GM12878 (cell line): ENCODE measurements around the gene MBD5. TPM values are rescaled to one million over a fixed set of nuclear protein-coding genes. Genes with fewer than 3 reads are reported as not detected.
"Not testable (repeated sequence)": the region's sequence is repeated elsewhere in the genome, so short reads cannot be mapped to it uniquely, and the experiment has no call there.

Source experiments
- ATAC-seq: fragments of 200-7000 bp; cut with Tn5 transposase; 3 replicates; pipeline ENCODE4 v1.9.1; 2020; ENCODE audit warnings: mild to moderate bottlenecking, moderate library complexity
- BruUV-seq: library from RNA; stranded (reverse); fragments of 400-500 nt; replicated peaks from 2 replicates; lab custom pipeline; 2021; lab: Mats Ljungman, UMichigan
- CTCF ChIA-PET: fragments of 300-600 bp; sonication (Branson Sonifier 250); formaldehyde crosslinking; extraction: SDS; loops from one replicate; lab custom pipeline; 2021; ENCODE audit warnings: inconsistent platforms; lab: Yijun Ruan, JAX
- POLR2A ChIA-PET: fragments of 350-600 bp; formaldehyde crosslinking; extraction: SDS; loops from one replicate; lab custom pipeline; 2021; ENCODE audit warnings: inconsistent platforms; lab: Charles Lee
- RAD21 ChIA-PET: fragments of 300-600 bp; sonication (Branson Sonifier 250); formaldehyde crosslinking; loops from one replicate; lab custom pipeline; 2023; ENCODE audit warnings: antibody characterized with exemption; ENCODE audit not compliant: unreplicated experiment; lab: Charles Lee
- SMC1A ChIA-PET: fragments of 300-600 bp; sonication (Branson Sonifier 250); formaldehyde crosslinking; loops from one replicate; lab custom pipeline; 2023; ENCODE audit not compliant: unreplicated experiment, uncharacterized antibody; lab: Charles Lee
- DNase-seq: peaks from one replicate; pipeline ENCODE4 v3.0.0-alpha.2; 2011; ENCODE audit warnings: low read depth, low spot score
- FAIRE-seq: peaks from 3 replicates; lab custom pipeline; 2011; peaks lifted over from hg19 to GRCh38; lab: Jason Lieb, UNC
- H2AFZ ChIP-seq: 2 replicates; pipeline ENCODE4 v1.6.0; 2011; ENCODE audit warnings: low read depth, low read length, control low read depth; ENCODE audit not compliant: control insufficient read depth
- H3K27ac ChIP-seq: 2 replicates; pipeline ENCODE4 v1.5.1; 2011; ENCODE audit warnings: control low read depth; ENCODE audit not compliant: control insufficient read depth, insufficient read depth
- H3K27me3 ChIP-seq, 2 experiments: replicated peaks in 1 of 2; 2 replicates each; pipeline versions ENCODE4 v1.6.0 to v1.6.1; 2011; ENCODE audit warnings: low read length in 1 of 2; ENCODE audit not compliant: control insufficient read depth in 2 of 2, insufficient read depth in 2 of 2
- H3K36me3 ChIP-seq, 2 experiments: 2 replicates each; pipeline ENCODE4 v1.5.1; 2011; ENCODE audit warnings: low read length in 1 of 2; ENCODE audit not compliant: control insufficient read depth in 2 of 2, insufficient read depth in 2 of 2
- H3K4me1 ChIP-seq: 2 replicates; pipeline ENCODE4 v1.6.1; 2011; ENCODE audit warnings: mild to moderate bottlenecking, low read length, moderate library complexity, mixed read lengths; ENCODE audit not compliant: control insufficient read depth, insufficient read depth
- H3K4me2 ChIP-seq: 2 replicates; pipeline ENCODE4 v1.6.0; 2011; ENCODE audit warnings: control low read depth; ENCODE audit not compliant: control insufficient read depth, insufficient read depth
- H3K4me3 ChIP-seq: fragments of 200-600 bp; sonication (generic); 2 replicates; pipeline ENCODE4 v1.5.1; 2016
- H3K79me2 ChIP-seq: 2 replicates; pipeline ENCODE4 v1.6.0; 2011; ENCODE audit warnings: low read length; ENCODE audit not compliant: control insufficient read depth, insufficient read depth
- H3K9ac ChIP-seq: 2 replicates; pipeline ENCODE4 v1.8.0; 2011; ENCODE audit warnings: low read length, control low read depth, mixed read lengths; ENCODE audit not compliant: control insufficient read depth, insufficient read depth
- H3K9me3 ChIP-seq: replicated peaks from 3 replicates; pipeline ENCODE4 v1.5.1; 2011; ENCODE audit warnings: mild to moderate bottlenecking, low read length; ENCODE audit not compliant: control insufficient read depth, insufficient read depth
- H4K20me1 ChIP-seq: 2 replicates; pipeline ENCODE4 v1.6.0; 2011; ENCODE audit not compliant: control insufficient read depth, insufficient read depth
- FOXK2 ChIP-seq: fragments of 450-650 bp; IDR thresholded peaks from 2 replicates; pipeline ENCODE4 v1.6.1; 2017; ENCODE audit warnings: mild to moderate bottlenecking, moderate library complexity
- HDGF ChIP-seq: fragments of 450-650 bp; IDR thresholded peaks from 2 replicates; pipeline ENCODE4 v1.6.1; 2016; ENCODE audit warnings: antibody characterized with exemption
- JUND ChIP-seq: IDR thresholded peaks from 2 replicates; pipeline ENCODE4 v1.6.1; 2012; ENCODE audit warnings: low read depth, mild to moderate bottlenecking, low read length, improper control_type of control experiment, moderate library complexity
- MTA2 ChIP-seq: fragments of 450-650 bp; IDR thresholded peaks from 2 replicates; pipeline ENCODE4 v1.6.1; 2016; ENCODE audit warnings: low read depth, mild to moderate bottlenecking, moderate library complexity
- NFYA ChIP-seq: IDR thresholded peaks from 2 replicates; pipeline ENCODE4 v1.6.1; 2011; ENCODE audit warnings: low read depth, mild to moderate bottlenecking, low read length, improper control_type of control experiment, borderline replicate concordance
- NFYB ChIP-seq: IDR thresholded peaks from 2 replicates; pipeline ENCODE4 v1.6.1; 2011; ENCODE audit warnings: low read depth, mild to moderate bottlenecking, low read length, improper control_type of control experiment, moderate library complexity; ENCODE audit not compliant: insufficient read depth
- ZSCAN29 ChIP-seq: fragments of 450-650 bp; IDR thresholded peaks from 2 replicates; pipeline ENCODE4 v1.6.1; 2017; ENCODE audit warnings: mild to moderate bottlenecking, moderate library complexity
- WGBS: methylation state at CpG from one replicate; pipeline ENCODE4 v1.1.6; 2016; ENCODE audit warnings: low lambda C conversion rate; ENCODE audit not compliant: insufficient replicate concordance, insufficient coverage; ENCODE audit errors: missing lambda C conversion rate; 5-methylcytosine and 5-hydroxymethylcytosine counted together
- in situ Hi-C: fragments of 300-500 bp; cut with MboI; formaldehyde crosslinking; loops from 9 replicates; pipeline ENCODE4 v1.14.3; 2018; ENCODE audit warnings: mixed read lengths
- intact Hi-C: fragments of 100-400 bp; cut with micrococcal nuclease; formaldehyde crosslinking; loops from one replicate; pipeline ENCODE4 v1.14.2; 2022; ENCODE audit not compliant: unreplicated experiment
- polyA plus RNA-seq, 11 experiments: library from polyadenylated mRNA; depleted of rRNA in 4 of 11; unstranded in 6 of 11; stranded (reverse) in 5 of 11; fragments of >200 nt; fragmentation: Nextera tagmentation in 4 of 11; fragmentation: Illumina TruSeq in 1 of 11; extraction: Ambion mirVana in 4 of 11; extraction: Trizol in 1 of 11; gene quantifications; 1 replicate in 1 of 11; 2 replicates in 10 of 11; pipeline versions ENCODE4 v1.2.1 to v1.2.3, GENCODE V29; 2011 to 2016; ENCODE audit warnings: inconsistent platforms in 2 of 11, missing spikeins in 2 of 11, low read depth in 1 of 11
- total RNA-seq, 4 experiments: library from RNA; depleted of rRNA in 3 of 4; stranded (reverse); fragments of >200 nt in 3 of 4; fragmentation: Illumina TruSeq in 1 of 4; extraction: Trizol in 1 of 4; gene quantifications; 2 replicates each; pipeline versions ENCODE4 v1.2.1 to v1.2.3, GENCODE V29; 2013 to 2021
- TF ChIP-seq, protein P1 (sequence below): fragments of 450-650 bp; IDR thresholded peaks from 2 replicates; pipeline ENCODE4 v1.6.1; 2014; ENCODE audit warnings: mild to moderate bottlenecking

MBD5 gene
- total and polyA plus RNA-seq, 10 of the 15 experiments (the other 5 are each of a cell fraction or from before 2014, with no cell fraction given), result 7.4 to 58.0 (median 21.2) TPM

GRCh38 chr2:147994965-147995364, 25.9 kb upstream of the MBD5 start:
- H3K4me2 ChIP-seq, H2AFZ ChIP-seq, RAD21 ChIA-PET, BruUV-seq, POLR2A ChIA-PET, H3K9ac ChIP-seq, H3K27me3 ChIP-seq, H3K9me3 ChIP-seq, FAIRE-seq, H3K4me1 ChIP-seq, H4K20me1 ChIP-seq: not testable (repeated sequence)
- ChIA-PET SMC1A (interaction anchor here (1.4 to 1.5 kb wide), 2 partner anchors 48 to 514 kb away, joined by 4 to 10 read pairs; no protein-coding TSS in a partner anchor), CTCF (interaction anchor here (0.7 to 1.1 kb wide), 2 partner anchors 82 to 514 kb away, joined by 3 to 6 read pairs; no protein-coding TSS in a partner anchor)
- in situ Hi-C loops (loop anchor here (5.0 kb wide), 1 partner anchor 517 kb away; no protein-coding TSS in a partner anchor), intact Hi-C loops (loop anchor here (5.0 kb wide), 1 partner anchor 117 kb away; no protein-coding TSS in a partner anchor)
- WGBS, result 98% methylated on average over 7 of the region's 7 CpGs
- peak; percentile 44; the same call in 1 of the 2 replicates for TF ChIP-seq NFYB
- TF ChIP-seq, all 136 proteins: peak for 1; not testable (repeated sequence) for 135
- H3K79me2 ChIP-seq, result peaks cover 16% of the 10 kb centered on the region
- not testable (repeated sequence) for H3K36me3 ChIP-seq, H3K4me3 ChIP-seq, ATAC-seq, DNase-seq, H3K27ac ChIP-seq

DNA sequence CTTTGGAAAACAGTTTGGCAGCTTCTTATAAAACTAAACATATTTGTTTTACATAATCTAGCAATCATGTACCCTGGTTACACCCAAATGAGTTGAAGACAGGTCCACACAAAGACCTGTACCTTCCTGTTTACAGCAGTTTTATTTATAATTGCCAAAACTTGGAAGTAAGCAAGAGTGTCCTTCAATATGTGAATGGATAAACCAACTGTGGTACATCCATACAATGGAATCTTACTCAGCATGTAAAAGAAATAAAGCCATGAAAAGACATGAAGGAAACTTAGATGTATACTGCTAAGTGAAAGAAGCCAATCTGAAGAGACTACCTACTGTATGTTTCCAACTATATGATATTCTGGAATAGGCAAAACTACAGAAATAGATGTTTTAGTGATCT, 24.1 kb upstream of the MBD5 start:
- H3K9me3 ChIP-seq, result peaks cover 8% of the 10 kb centered on the region
- in situ Hi-C loops (no loop called here), intact Hi-C loops (no loop called here)
- FAIRE-seq (peak; percentile 38), DNase-seq (no peak), ATAC-seq (no peak)
- peaks cover 17% of the 10 kb centered on the region for H3K79me2 ChIP-seq
- BruUV-seq, result no TSS peak
- H4K20me1 ChIP-seq, result no peaks in the 10 kb centered on the region
- CTCF ChIA-PET, result interaction anchor here (2.8 kb wide), 1 partner anchor 513 kb away, joined by 13 read pairs; no protein-coding TSS in a partner anchor
- POLR2A ChIA-PET, result no interaction called here
- no peak overlapping the region for H3K9ac ChIP-seq
- no peak overlapping the region for H3K4me2 ChIP-seq
- TF ChIP-seq, protein P1, sequence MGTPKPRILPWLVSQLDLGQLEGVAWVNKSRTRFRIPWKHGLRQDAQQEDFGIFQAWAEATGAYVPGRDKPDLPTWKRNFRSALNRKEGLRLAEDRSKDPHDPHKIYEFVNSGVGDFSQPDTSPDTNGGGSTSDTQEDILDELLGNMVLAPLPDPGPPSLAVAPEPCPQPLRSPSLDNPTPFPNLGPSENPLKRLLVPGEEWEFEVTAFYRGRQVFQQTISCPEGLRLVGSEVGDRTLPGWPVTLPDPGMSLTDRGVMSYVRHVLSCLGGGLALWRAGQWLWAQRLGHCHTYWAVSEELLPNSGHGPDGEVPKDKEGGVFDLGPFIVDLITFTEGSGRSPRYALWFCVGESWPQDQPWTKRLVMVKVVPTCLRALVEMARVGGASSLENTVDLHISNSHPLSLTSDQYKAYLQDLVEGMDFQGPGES, result no peak
- TF ChIP-seq HDGF, result no peak
- no peak for TF ChIP-seq FOXK2
- no peak for TF ChIP-seq NFYB
- no peak for TF ChIP-seq MTA2
- TF ChIP-seq JUND, result no peak
- no peak for TF ChIP-seq ZSCAN29
- TF ChIP-seq NFYA, result no peak
- H2AFZ ChIP-seq, result no peak overlapping the region
- H3K4me3 ChIP-seq, result no peak overlapping the region
- SMC1A ChIA-PET, result interaction anchor here (1.2 kb wide), 1 partner anchor 512 kb away, joined by 4 read pairs; no protein-coding TSS in a partner anchor
- H3K36me3 ChIP-seq, result peaks cover 0 to 3% of the 10 kb centered on the region in 2 experiments; a peak in 2 of 4 replicates
- peaks cover 3% of the 10 kb centered on the region; the same call in 1 of the 2 replicates for H3K4me1 ChIP-seq
- H3K27me3 ChIP-seq, result no peaks in the 10 kb centered on the region
- RAD21 ChIA-PET, result no interaction called here
- no peak overlapping the region for H3K27ac ChIP-seq
